ENCODE measurements around the gene ANO1.

GRCh38 chr11:70030412-70030811 lies 47.7 kb upstream of the ANO1 start:
- no peak for TF ChIP-seq POLR2AphosphoS5 (IDR thresholded peaks at IDR 0.05; ENCODE audit: low read depth, low read length)
- TF ChIP-seq POLR2A (IDR thresholded peaks at IDR 0.05; ENCODE audit: borderline replicate concordance, extremely low read depth, insufficient read depth, insufficient read length), result no peak
- TF ChIP-seq, protein P1, sequence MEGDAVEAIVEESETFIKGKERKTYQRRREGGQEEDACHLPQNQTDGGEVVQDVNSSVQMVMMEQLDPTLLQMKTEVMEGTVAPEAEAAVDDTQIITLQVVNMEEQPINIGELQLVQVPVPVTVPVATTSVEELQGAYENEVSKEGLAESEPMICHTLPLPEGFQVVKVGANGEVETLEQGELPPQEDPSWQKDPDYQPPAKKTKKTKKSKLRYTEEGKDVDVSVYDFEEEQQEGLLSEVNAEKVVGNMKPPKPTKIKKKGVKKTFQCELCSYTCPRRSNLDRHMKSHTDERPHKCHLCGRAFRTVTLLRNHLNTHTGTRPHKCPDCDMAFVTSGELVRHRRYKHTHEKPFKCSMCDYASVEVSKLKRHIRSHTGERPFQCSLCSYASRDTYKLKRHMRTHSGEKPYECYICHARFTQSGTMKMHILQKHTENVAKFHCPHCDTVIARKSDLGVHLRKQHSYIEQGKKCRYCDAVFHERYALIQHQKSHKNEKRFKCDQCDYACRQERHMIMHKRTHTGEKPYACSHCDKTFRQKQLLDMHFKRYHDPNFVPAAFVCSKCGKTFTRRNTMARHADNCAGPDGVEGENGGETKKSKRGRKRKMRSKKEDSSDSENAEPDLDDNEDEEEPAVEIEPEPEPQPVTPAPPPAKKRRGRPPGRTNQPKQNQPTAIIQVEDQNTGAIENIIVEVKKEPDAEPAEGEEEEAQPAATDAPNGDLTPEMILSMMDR (IDR thresholded peaks at IDR 0.05 in 2 of 3, conservative IDR thresholded peaks at IDR 0.05 in 1 of 3; ENCODE audit: borderline replicate concordance in 1 of 3, insufficient read depth in 1 of 3, low read depth in 2 of 3, low read length in 2 of 3), result no peak
- no peak for TF ChIP-seq CEBPB (IDR thresholded peaks at IDR 0.05; ENCODE audit: low read depth)
- TF ChIP-seq EZH2 (IDR thresholded peaks at IDR 0.05), result no peak
- no peak for TF ChIP-seq MAX (IDR thresholded peaks at IDR 0.05)
- TF ChIP-seq SIN3A (IDR thresholded peaks at IDR 0.05; ENCODE audit: low read depth), result no peak

Data from HCT116 (cell line).